H1 (cell line): ENCODE measurements around the gene NBPF6. TPM values are rescaled to one million over a fixed set of nuclear protein-coding genes. Genes with fewer than 3 reads are reported as not detected.

Source experiments
- polyA plus RNA-seq, 7 experiments: library from polyadenylated mRNA; depleted of rRNA in 3 of 7; stranded (reverse) in 5 of 7; unstranded in 2 of 7; fragments of >200 nt in 5 of 7; fragments of 200-250 nt in 2 of 7; gene quantifications; 1 replicate in 5 of 7; 2 replicates in 1 of 7; 4 replicates in 1 of 7; pipeline versions ENCODE4 v1.2.1 to v1.2.3, GENCODE V29; 2011 to 2013; ENCODE audit warnings: missing spikeins in 2 of 7, mixed read lengths in 2 of 7
- total RNA-seq: library from RNA; stranded (reverse); fragmentation: NEBNext Ultra II Directional; extraction: Animal tissue kit (Norgen Biotek cat#: 25700); gene quantifications from 2 replicates; pipeline ENCODE4 v1.2.1, GENCODE V29; 2021

NBPF6 gene
- total and polyA plus RNA-seq, 2 of the 8 experiments (the other 6 are each of a cell fraction or from before 2014, with no cell fraction given): not detected

Other genes starting within 250 kb of the NBPF6 start
- 36.8 and 40.6 TPM in 2 replicates for gene SLC25A24, start 250.0 kb upstream of the NBPF6 start, total RNA-seq
- gene SLC25A24, start 250.0 kb upstream of the NBPF6 start, polyA plus RNA-seq (2011; rRNA removed): 8.9 and 13.6 TPM in 2 replicates
- not detected in 2 replicates for gene NBPF4, start 206.3 kb upstream of the NBPF6 start, total RNA-seq
- not detected in 2 replicates for gene NBPF4, start 206.3 kb upstream of the NBPF6 start, polyA plus RNA-seq (2011; rRNA removed)
- 18.1 and 20.1 TPM in 2 replicates for gene EEIG2, start 109.8 kb downstream of the NBPF6 start, total RNA-seq
- 2.7 and 6.1 TPM in 2 replicates for gene EEIG2, start 109.8 kb downstream of the NBPF6 start, polyA plus RNA-seq (2011; rRNA removed)
- 5.6 TPM in 2 replicates for gene HENMT1, start 210.8 kb downstream of the NBPF6 start, total RNA-seq
- 1.6 and 2.9 TPM in 2 replicates for gene HENMT1, start 210.8 kb downstream of the NBPF6 start, polyA plus RNA-seq (2011; rRNA removed)
- 46.4 and 50.6 TPM in 2 replicates for gene PRPF38B, start 242.0 kb downstream of the NBPF6 start, total RNA-seq
- 16.6 and 16.8 TPM in 2 replicates for gene PRPF38B, start 242.0 kb downstream of the NBPF6 start, polyA plus RNA-seq (2011; rRNA removed)